ENCODE results near the gene UQCC3. TPM values are rescaled to one million over a fixed set of nuclear protein-coding genes. Genes with fewer than 3 reads are reported as not detected.

UQCC3 gene
- total and polyA plus RNA-seq, 2 of the 13 experiments (the other 11 are each of a cell fraction or from before 2014, with no cell fraction given): 7.7 to 16.0 TPM

GRCh38 chr11:62678770-62679696 lies 7.6 kb downstream of the UQCC3 start, which contains the start of gene UBXN1 (continued):
- TF ChIP-seq ZNF362 (CRISPR knock-in tag; IDR thresholded peaks at IDR 0.05; ENCODE audit: borderline replicate concordance) (peak; percentile 37; the same call in 1 of the 2 replicates), TSC22D2 (CRISPR knock-in tag; IDR thresholded peaks at IDR 0.05; ENCODE audit: borderline replicate concordance) (peak; percentile 81; the same call in 1 of the 2 replicates), KAT7 (CRISPR knock-in tag; IDR thresholded peaks at IDR 0.05; ENCODE audit: borderline replicate concordance) (peak; percentile 89; the same call in 1 of the 2 replicates), ZNF883 (CRISPR knock-in tag; IDR thresholded peaks at IDR 0.05; ENCODE audit: not compliant biosample characterization) (peak; percentile 17), ZNF556 (CRISPR knock-in tag; IDR thresholded peaks at IDR 0.05; ENCODE audit: borderline replicate concordance) (peak; percentile 64), ATF6 (CRISPR knock-in tag; conservative IDR thresholded peaks at IDR 0.05) (no peak), ZNF569 (CRISPR knock-in tag; IDR thresholded peaks at IDR 0.05; ENCODE audit: borderline replicate concordance) (no peak), DBP (CRISPR knock-in tag; IDR thresholded peaks at IDR 0.05; ENCODE audit: not compliant biosample characterization) (no peak), RBM22 (optimal IDR thresholded peaks at IDR 0.05; ENCODE audit: low read length) (no peak), ZNF639 (CRISPR knock-in tag; conservative IDR thresholded peaks at IDR 0.05) (no peak), ZFP36 (IDR thresholded peaks at IDR 0.05; ENCODE audit: borderline replicate concordance, low read depth, low read length, partially characterized antibody) (no peak), ZNF703 (CRISPR knock-in tag; IDR thresholded peaks at IDR 0.05; ENCODE audit: borderline replicate concordance) (peak; percentile 73; the same call in 1 of the 2 replicates), HNRNPK (IDR thresholded peaks at IDR 0.05; ENCODE audit: low read depth, low read length, poor library complexity, severe bottlenecking) (no peak), FOXP4 (CRISPR knock-in tag; IDR thresholded peaks at IDR 0.05) (0 out of 2 replicates have a peak, but pooled peaks have one; percentile 19), ZUFSP (CRISPR knock-in tag; IDR thresholded peaks at IDR 0.05; ENCODE audit: borderline replicate concordance) (no peak), ZFX (CRISPR knock-in tag; IDR thresholded peaks at IDR 0.05; ENCODE audit: low read depth) (peak; percentile 65), NFIB (CRISPR knock-in tag; IDR thresholded peaks at IDR 0.05; ENCODE audit: borderline replicate concordance) (no peak)
